HG03196 (cell line): ENCODE measurements around the gene PTOV1.

Experiments
- ATAC-seq: cut with Tn5 transposase; IDR thresholded peaks from one replicate; pipeline ENCODE4 v1.9.1; 2021; ENCODE audit not compliant: unreplicated experiment

Gene PTOV1

DNA sequence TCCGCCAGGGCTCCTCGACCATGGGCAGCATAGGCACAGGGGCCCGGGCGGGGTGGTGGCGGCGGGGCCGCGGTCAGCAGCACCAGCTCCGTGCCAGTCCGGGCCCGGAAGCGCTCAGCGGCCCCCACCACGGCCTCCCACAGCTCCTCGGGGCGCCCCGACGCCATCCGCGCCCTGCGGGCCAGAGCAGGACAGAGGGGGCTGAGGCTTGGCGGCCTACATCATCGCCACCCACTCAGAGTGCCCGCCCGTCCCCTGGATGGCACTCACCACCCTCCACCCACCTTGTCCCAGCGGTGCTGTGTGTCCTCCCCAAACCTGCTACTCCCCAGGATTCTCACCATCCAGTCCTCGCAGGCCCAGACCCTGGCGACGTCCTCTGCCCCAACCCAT is 22.2 kb downstream of the PTOV1 start:
- no peak for ATAC-seq

DNA sequence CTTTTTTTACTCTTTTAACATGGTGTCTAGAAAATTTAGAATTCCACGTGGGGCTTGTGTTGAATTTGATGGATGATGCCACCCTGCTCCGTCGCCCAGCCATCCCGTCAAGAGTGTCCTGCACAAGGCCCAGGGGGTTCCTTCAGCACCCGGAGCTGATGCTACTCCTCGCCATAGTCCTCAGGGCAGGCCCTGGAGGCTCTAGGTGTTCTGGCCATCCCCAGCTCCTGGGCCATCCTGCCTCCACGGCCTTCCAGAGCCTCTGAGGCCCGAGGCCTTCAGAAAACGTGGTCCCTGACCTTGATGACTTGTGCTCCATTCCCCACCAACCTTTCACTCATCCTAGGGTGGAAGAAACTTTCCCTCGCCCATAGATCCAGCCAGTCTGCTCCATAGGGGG is 22.9 kb downstream of the PTOV1 start:
- ATAC-seq, result no peak

DNA sequence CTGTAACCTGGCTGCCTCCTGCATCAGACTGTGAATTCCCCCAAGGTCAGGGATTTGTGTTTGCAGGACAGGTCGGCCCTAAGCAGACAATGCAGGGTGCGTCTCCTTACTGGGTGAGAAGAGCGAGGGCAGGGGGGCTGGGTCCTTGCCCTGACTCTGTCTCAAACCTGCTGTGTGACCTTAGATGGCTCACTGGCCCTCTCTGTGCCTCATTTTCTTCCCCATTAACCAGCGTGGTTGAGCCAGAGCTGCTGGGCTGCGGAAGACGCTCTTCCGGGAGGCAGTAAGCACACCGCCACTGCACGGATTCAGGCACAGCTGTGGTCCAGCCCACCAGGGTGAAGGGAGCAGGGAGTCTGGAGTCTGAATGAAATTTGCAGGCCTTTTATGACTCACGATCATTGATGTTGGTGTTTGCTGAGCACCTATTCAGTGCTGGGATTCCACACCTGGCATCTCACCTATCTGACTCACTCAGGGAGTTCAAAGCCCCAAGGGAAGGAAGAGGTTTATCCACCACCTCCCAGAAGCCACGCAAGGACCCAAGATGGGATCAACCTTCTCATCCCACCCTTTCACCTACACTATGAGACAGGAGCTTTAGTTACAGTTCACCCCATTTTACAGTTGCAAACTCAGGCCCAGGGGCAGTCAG is 23.7 kb downstream of the PTOV1 start:
- no peak for ATAC-seq

DNA sequence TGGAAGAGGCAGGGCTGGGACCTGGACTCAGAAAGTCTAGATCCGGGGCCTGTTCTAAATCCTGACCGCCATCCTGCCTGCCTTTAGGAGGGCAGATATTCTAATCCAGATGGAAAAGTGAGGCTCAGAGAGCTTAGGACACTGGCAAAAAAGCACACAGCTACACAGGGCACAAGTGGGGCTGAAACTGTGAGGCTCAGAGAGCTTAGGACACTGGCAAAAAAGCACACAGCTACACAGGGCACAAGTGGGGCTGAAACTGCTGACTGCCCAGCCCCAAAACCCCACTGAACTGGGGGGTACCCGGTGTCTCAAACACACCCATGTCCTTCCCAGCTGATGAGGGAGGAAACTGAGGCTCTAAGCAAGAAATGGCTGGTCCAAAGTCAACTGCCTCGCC is 24.2 kb downstream of the PTOV1 start:
- no peak for ATAC-seq

DNA sequence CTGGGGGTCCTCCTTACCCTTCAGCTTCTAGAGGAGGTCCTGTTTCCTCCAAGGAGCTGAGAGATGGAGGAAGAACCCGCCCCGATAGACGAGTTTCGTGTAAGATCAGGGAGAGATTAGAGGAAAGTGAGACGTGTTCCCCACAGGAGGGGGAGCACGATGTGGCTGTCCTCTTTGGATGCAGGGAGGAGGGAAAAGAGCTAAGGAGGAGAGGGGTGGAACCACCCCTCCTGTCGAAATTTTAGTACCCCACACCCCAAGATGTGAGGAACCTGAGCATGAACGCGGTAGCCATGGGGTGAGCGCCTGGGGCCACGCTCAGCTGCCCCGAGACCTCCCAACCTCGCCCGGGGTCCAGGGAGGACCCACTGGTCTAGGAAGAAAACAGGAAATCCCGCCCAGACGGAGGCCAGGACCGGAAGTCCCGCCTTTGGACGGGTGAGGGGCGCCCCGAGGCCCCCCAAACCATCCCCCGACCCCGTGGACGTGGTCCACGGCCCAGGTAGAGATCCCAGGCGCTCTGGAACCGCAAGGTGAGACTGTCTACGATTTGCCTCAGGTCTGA is 25.0 kb downstream of the PTOV1 start:
- ATAC-seq, result no peak

DNA sequence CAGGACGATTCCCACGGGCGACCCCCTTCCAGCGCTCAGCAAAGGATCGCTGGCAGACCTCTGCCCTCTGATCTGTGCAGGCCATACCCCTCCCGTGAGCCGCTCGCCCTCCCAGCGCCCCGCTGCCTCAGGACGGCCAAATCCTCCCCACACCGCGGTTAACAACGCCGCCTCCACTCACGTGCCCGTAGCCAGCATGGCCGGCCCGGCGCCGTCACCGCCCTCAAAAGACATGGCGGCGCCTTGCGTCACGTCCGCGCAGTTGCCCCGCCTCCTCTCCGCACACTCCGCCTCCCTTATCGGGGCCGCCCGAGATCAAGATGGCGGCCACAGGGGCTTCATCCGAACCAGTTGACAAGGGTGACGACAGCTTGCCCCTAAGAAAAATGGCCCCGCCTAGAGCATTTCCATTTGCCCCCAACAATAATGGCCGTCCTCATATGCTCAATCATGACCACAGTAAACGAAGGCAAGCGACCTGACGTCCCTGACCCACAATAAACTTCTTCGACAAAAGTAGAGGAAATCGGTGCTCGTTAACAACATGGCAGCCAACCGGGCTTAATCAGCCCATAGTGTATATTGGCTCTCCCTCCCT is 25.6 kb downstream of the PTOV1 start:
- ATAC-seq, result peak; percentile 46

DNA sequence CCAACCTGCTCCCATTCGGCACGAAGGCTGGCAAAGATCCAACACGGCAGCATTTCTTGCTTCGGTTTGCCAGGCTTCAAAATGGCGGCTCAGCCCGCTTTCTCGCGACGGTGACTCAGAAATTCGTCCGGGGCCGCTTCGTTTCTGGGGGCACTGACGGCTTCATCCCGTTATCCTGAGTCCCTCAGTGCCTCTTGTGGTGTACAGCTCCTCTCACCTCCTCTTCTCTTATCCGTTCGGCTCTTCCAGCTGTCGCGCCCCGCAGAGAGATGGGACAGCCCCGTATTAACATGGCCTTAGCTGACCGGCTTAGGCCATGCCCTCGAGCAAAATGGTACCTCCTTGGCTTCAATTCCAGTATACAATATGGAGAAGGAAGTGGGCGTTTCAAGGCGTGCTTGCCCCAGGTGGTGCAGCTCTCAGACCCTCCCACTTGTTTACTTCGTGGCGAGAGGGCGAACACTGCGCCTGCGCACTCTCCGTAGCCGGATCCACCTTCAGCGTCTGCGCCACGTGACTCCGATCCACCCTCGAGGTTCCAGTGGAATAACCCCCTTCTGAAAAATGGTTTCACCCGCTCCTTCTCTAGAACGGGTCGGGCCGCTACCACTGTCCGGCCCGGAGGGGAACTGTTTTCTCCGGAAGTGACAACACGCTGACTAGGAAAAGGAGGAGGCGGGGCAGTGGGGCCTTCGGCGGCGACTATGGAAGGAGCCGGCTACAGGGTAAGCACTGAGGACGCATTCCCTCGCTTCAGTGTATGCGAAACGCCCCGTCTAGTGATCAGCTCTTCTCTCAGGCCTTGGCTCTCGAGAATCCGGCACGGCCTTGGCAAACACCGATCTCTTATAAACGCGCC is 26.3 kb downstream of the PTOV1 start, which contains the start of the genes AKT1S1 and TBC1D17:
Gene AKT1S1, minus strand, starts transcription at position 336 of the 859 bp plus-strand sequence. CDS start 4,060 bp downstream, outside the sequence.
Gene TBC1D17, plus strand, starts transcription at position 683 of the 859 bp plus-strand sequence. Its CDS starts 22 bp downstream, at position 705.
- peak; percentile 65 for ATAC-seq

DNA sequence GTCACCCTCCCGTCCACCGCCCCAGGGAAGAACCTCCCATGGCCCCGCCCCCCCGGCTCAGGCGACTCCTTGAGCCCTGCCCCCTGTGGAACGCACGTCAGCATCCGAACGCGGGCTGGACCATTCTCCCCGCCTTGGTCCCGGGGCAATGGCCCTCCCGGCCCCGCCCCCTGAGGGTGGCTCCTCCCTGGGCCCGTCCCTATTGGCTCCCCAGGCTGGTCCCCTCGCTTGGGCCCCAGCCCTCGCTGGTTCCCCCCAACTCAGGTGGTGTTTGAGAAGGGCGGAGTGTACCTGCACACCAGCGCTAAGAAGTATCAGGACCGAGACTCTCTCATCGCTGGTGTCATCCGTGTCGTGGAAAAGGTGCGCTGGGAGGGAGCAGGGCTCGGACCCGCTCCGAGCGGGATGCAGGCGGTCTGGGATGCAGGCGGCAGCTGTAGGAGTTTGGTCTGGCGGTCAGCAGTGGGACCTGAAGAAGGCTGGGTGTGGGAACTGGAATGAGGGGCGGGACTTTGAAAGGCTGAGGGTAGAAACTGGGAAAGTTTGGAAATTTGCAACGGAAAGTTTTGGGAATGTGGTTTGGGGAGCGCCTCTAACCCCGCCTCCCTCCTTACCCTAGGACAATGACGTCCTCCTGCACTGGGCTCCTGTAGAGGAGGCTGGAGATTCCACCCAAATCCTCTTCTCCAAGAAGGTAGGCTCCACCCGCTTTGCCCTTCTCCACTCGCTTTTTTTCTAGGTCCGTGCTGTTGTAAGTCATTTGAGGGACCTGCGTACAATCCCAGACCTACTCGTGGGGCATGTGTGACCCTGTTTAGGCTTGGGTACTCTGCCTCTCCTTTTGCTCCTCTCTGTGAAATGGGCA is 27.2 kb downstream of the PTOV1 start:
- peak; percentile 42 for ATAC-seq

DNA sequence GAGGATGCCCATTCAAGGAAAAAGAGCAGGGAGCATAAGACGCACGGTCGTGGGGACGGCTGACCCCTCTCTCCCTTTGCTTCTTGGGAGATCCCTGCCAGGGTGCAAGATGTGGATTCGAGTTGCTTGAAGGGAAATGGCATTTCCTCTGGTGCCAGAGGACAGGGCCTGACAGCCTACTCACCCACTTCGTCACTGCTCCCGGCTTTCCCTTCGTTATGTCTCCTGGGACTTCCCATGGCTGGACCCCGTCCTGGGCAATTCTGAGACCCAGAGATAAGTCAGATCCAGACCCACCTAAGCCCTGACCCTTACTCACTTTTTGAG is 27.7 kb downstream of the PTOV1 start:
- no peak for ATAC-seq

DNA sequence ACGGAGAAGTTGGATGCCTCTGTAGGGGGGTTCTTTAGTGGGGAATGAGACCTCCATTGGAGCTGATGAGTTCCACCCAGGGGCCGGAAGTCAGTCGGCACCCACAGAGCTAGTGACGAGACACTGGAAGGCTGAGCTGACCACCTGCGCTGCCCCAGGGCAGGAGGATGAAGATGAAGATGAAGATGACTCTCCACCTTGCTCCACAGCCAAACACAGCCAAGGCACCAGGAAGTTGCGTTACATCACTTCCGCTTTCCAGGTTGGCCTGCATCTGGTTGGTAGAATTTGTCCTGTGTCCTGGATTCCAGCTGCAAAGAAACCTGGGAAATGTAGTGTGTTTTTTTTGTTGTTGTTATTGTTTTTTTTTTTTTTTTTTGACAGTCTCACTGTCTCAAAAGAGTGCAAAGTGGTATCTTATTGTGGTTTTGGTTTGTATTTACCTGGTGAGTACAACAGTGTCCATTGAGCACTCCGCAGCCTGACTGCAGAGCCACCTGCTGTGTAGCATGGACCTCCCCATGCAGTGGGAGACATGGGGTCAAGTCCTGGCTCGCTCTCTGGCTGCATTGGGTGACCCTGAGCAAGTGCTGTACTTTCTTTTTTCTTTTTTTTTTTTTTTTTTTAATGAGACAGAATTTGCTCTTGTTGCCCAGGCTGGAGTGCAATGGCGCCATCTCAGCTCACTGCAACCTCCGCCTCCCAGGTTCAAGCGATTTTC is 28.4 kb downstream of the PTOV1 start:
- no peak for ATAC-seq

DNA sequence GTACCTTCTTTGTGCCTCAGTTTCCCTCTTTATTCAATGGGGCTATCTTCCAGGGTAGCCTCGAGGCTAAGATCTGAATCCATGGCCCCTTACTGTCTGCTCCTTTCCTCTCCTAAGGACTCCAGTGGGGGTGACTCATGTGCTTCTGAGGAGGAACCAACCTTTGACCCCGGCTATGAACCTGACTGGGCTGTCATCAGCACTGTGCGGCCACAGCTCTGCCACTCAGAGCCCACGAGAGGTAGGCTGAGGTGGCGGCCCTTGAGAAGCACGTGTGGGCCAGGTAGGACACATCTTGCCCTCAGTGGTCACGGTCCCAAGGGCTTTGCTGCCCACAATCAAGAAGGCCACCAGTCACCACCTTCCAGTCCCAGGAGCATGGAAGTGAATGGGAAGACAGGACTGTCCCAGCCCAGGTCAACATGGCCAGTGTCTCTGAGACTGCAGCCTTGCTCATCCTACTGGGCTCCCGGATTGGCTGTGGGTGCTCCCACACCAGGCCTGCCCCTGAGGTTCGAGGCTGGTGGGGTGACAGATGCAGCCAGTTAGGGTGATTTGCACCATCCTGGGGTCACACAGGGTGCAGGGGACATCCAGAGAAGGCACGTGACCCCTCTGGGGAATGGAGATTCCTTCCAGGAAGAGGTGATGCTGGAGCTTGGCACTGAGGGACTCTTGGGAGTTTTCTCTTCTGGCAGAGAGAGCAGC is 29.4 kb downstream of the PTOV1 start:
- ATAC-seq, result no peak

DNA sequence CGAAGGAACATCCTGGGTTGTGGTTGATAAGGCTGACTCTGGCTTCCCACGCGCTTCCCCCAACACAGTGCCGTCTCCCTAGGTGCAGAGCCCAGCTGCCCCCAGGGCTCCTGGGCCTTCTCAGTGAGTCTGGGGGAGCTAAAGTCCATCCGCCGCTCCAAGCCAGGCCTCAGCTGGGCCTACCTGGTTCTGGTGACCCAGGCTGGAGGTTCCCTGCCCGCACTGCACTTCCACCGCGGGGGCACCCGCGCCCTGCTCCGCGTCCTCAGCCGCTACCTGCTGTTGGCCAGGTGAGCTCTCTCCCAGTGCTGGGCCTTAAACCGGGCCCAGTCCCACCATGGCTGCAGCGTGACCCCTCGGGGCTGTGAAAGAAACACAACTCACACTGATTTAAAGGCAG is 30.2 kb downstream of the PTOV1 start:
- ATAC-seq, result no peak

DNA sequence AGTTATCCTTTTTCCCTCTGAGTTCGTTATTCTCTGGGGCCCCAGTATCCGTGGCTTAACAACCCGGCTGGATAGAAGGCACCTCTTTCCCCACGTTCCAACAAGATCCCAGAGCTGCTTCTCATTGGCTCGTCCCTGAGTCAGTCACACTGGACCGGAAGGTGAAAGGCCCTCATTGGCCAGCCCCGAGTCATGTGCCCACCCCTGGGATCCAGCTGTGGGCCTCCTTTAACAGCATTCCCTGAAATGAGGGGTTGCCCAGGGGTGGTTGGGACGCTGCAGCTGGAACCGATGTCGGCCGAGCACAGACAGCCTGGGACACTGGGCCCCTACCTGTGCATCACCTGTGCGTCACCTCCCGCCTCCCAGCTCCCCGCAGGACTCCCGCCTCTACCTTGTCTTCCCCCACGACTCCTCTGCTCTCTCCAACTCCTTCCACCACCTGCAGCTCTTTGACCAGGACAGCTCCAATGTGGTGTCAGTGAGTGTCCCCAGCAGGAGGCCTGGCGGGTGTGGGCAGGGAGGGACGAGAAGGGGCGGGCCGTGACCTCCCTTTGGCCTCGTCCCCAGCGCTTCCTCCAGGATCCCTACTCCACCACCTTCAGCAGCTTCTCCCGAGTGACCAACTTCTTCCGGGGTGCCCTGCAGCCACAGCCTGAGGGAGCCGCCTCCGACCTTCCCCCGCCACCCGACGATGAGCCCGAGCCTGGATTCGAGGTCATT is 30.9 kb downstream of the PTOV1 start:
- ATAC-seq, result no peak

DNA sequence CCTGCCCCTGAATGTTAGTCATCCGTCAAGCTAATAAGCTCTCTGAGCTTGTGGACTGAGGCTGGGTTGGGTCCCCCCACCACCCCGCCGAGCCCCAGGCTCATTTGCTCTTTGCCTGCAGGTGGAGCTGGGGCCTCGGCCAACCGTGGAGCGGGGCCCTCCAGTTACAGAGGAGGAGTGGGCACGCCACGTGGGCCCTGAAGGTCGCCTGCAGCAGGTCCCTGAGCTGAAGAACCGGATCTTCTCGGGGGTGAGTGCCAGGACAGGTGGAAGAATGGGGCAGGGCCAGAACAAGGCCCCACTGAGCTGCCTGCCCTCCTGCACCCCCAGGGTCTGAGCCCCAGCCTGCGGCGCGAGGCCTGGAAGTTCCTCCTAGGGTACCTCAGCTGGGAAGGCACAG is 31.7 kb downstream of the PTOV1 start:
- ATAC-seq, result no peak

DNA sequence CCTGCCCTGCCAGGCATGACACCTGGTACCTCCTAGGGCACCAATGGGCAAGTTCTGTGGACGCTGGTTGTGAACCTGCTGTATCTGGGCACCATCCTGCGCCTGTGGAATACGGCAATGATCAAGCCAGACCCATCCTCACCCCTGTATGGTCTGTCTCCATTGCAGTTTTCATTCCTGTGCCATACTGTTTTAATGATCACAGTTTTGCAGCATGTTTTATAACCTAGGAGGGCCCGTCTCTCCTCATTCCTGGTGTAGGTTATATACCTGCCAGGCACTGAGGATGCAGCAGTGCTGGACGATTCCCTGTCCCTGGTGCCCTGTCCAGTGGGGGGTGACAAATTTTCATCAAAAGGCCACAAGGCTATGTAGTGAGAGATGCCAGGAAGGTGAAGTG is 32.1 kb downstream of the PTOV1 start:
- no peak for ATAC-seq

DNA sequence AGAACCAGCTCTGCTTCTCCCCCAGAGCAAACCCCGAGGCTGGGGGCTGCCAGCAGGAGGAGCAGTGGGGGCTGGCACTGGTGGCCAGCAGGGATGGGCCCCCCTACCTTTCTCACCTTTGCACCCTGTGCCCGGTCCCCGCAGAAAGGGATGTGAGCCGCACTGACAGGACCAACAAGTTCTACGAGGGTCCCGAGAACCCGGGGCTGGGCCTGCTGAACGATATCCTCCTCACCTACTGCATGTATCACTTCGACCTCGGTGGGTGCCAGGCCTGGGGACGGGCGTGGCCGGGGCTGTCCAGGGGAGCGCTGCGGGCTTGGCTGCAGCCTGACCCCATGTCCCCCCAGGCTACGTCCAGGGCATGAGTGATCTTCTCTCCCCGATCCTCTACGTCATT is 33.1 kb downstream of the PTOV1 start:
- no peak for ATAC-seq

DNA sequence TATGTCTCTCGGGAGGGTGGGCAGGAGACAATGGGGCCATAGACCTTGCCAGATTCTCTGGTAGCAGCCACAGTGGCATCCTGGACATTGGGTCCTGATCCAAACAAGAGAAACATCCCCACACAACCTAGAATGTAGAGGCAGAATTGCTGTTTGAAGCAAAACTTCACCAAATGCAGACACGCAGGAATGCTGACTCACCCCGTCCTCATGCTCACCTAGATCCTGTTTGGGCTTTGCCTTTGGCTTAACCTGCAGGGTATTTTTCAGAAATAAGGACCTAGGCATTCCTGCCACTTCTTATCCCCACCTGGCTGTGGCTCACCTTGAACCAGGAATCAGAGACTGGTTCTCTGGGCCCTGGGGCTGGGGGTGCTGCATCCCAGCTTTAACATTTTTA is 33.8 kb downstream of the PTOV1 start:
- no peak for ATAC-seq

DNA sequence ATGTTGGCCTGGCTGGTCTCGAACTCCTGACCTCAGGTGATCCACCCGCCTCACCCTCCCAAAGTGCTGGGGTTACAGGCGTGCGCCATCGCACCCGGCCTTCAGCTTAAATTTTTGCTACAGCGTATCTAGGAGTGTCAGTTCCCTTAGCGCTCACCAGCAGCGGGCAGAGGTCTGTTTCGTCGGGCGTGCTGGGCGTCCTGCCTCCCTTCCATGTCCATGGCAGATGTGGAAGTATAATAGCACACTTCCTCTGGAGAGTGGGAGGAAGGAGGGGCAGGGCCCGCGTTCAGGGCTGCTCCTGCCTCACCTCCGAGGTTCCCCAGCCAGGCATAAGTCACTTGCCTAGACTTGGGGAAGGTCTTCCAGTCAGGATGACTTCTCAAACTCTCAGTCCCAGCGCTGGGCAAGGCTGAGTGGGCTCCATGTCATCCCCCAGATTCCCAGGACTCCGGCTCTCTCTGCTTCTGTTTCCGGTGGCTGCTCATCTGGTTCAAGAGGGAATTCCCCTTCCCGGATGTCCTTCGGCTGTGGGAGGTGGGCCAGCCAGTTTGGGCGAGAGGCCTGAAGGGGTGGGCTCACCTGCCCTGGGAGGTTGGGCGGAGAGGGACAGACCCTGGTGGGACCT is 36.2 kb downstream of the PTOV1 start:
- no peak for ATAC-seq
